ENCODE data around the gene FBXL19.
A peak's percentile ranks its signal among the peaks of the same experiment; 100 is the strongest.

FBXL19 gene

GRCh38 chr16:30967795-30968194 lies 44.4 kb downstream of the FBXL19 start:
- no peak for DNase-seq

GRCh38 chr16:30969246-30969842 lies 46.0 kb downstream of the FBXL19 start:
- DNase-seq, result no peak

DNA sequence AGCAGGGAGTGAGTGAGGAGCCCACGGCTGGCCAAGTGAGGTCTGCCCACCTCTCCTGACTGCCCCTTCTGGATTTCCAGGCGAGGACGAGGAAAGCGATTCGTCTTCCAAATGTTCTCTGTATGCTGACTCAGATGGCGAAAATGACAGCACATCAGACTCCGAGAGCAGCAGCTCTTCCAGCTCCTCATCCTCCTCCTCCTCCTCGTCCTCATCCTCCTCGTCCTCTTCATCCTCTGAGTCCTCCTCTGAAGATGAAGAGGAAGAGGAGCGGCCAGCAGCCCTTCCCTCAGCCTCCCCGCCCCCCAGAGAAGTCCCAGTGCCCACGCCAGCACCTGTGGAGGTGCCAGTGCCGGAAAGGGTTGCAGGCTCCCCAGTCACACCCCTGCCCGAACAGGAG lies 47.9 kb downstream of the FBXL19 start:
- no peak for DNase-seq

- DNase-seq, result no peak
Measured at GRCh38 chr16:30972872-30973271, 49.5 kb downstream of the FBXL19 start.

DNA sequence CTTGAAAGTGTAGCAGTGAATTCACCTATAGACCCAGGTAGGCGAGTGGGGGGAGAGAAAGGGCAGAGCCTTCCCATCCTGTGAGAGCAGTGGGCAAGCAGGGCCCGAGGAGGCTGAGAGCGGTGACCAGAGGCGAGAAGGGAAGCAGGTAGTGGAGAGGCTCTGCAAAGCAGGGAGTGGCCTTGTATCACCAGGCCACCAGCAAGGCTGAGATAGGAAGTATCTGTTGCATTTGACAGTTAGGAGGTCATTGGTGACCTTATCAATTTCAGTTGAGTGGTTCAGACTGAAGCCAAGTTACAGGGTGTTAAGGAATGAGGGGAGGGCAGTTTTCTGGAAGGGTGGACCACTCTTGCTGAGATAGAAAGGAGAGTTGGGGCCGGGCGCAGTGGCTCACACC lies 51.0 kb downstream of the FBXL19 start:
- DNase-seq, result no peak

DNA sequence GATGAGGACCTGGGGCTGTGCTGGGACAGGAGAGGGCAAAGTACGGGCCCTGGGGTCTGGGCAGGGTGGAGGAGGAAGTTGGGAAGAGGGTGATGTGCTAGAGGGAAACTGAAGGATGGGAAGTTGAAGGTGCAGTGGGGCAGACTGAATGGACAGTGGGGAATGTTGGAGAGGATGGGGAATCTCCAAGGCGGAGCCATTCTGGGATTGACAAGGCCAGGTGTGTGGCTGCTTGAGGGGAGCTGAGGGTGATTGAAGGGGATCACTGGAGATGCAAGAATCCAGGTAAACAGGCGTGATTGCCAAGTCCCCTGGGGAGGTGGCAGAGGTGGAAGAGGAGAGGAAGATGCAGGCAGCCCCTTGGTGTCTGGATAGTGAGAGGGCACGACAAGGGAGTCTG lies 53.1 kb downstream of the FBXL19 start:
- DNase-seq, result no peak

DNA sequence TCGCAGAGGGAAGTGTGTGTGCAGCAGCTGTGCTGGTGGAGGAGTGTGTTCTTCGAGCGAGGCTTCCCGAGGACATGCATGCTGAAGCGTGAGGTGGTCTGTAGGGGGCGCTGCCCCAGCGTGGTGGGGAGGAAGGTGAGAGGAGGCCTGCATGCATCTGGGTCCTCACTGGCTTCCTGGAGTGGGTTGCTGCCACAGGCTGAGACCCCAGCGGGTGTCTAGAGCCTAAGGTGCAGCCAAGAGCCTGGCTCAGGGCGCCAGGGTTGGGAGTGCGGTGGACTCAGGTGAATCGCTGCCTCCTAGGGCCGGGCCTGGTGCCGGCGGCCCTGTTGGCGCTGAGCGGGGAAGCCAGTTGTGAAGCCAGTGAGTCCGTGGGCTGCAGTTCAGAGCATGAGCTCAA lies 54.1 kb downstream of the FBXL19 start:
- DNase-seq, result peak; percentile 37

DNA sequence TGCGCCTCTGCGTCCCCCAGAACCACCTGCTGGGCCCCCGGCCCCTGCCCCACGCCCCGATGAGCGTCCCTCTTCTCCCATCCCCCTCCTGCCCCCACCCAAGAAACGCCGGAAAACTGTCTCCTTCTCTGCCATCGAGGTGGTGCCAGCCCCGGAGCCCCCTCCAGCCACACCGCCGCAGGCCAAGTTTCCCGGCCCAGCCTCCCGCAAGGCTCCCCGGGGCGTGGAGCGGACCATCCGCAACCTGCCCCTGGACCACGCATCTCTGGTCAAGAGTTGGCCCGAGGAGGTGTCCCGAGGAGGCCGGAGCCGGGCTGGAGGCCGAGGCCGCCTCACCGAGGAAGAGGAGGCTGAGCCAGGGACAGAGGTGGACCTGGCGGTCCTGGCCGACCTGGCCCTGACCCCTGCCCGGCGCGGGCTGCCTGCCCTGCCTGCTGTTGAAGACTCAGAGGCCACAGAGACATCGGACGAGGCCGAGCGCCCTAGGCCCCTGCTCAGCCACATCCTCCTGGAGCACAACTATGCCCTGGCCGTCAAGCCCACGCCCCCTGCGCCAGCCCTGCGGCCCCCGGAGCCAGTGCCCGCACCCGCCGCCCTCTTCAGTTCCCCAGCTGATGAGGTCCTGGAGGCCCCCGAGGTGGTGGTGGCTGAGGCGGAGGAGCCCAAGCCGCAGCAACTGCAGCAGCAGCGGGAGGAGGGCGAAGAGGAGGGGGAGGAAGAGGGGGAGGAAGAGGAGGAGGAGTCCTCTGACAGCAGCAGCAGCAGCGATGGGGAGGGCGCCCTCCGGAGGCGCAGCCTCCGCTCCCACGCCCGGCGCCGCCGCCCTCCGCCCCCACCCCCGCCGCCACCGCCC lies 56.0 kb downstream of the FBXL19 start:
- no peak for DNase-seq

DNA sequence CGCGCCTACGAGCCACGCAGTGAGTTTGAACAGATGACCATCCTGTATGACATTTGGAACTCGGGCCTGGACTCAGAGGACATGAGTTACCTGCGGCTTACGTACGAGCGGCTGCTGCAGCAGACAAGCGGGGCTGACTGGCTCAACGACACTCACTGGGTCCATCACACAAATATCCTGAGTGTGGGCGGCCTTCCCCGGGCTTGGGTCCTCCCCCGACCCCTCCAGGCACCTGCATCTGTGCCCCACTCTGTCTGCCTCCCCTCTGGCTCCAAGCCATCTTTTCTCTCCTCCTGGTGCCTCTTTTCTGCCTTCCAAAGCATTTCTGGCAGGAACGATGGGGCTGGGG lies 56.6 kb downstream of the FBXL19 start:
- no peak for DNase-seq

GRCh38 chr16:30980434-30980833 lies 57.1 kb downstream of the FBXL19 start:
- DNase-seq, result no peak

- no peak for DNase-seq
Measured at GRCh38 chr16:30980959-30981358, 57.6 kb downstream of the FBXL19 start.

DNA sequence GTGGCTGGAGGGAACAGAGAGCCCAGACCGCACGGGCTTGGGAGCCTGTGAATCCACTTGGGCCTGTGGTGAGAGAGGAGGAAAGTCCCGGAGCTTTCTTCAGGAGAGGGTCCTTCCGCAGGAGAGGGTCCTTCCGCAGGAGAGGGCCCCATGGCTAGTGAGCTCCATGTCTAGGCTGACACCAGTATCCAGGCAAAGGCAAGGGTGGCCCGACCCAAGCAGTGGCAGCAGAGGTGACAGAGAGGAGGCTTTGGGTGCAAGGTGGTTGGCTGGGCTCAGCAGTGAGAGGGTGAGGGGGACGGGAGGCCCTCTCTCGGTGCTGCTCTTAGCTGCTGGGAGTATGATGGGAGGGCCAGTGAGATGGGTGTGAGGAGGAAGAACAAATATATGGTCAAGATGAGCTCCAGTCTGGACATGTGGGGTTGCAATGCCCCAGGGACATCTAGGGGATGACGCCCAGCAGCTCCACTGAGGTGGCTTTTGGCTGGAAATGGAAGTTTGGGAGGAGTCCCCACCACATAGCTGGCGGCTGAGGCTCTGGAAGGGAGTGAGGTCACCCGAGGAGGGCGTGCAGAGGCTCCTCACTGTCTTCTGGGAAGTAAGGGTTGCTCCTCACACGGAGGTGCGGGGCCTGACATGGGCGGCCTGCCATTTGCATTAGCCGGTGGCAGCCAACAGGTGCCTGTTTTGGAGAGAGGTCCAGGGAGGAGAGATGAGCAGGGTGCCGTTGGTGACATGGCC lies 59.3 kb downstream of the FBXL19 start:
- DNase-seq, result no peak

DNA sequence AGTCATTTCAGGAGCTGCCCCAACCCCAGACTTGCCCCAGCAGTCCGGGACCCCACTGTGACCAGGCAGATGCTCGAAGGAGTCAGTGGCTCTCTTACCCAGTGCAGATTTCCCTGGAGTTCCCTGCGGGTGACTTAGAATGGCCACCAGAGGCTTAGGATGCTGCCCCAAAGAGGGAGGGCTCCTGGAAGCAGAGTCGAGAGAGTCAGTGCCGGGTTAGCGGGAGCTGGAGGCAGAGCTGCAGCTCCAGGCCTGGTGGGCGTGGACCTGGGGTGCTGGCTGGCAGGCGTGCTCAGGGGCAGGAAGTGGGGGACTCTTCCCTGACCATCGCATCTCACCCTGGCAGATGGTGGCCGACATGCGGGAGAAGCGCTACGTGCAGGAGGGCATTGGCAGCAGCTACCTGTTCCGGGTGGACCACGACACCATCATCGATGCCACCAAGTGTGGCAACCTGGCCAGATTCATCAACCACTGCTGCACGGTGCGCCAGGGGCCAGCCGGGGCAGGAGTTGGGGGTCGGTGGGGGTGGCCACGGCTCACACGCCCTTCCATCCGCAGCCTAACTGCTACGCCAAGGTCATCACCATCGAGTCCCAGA lies 60.0 kb downstream of the FBXL19 start:
- peak; percentile 13 for DNase-seq

- DNase-seq, result no peak
Measured at GRCh38 chr16:30983898-30984610, 60.7 kb downstream of the FBXL19 start.

DNA sequence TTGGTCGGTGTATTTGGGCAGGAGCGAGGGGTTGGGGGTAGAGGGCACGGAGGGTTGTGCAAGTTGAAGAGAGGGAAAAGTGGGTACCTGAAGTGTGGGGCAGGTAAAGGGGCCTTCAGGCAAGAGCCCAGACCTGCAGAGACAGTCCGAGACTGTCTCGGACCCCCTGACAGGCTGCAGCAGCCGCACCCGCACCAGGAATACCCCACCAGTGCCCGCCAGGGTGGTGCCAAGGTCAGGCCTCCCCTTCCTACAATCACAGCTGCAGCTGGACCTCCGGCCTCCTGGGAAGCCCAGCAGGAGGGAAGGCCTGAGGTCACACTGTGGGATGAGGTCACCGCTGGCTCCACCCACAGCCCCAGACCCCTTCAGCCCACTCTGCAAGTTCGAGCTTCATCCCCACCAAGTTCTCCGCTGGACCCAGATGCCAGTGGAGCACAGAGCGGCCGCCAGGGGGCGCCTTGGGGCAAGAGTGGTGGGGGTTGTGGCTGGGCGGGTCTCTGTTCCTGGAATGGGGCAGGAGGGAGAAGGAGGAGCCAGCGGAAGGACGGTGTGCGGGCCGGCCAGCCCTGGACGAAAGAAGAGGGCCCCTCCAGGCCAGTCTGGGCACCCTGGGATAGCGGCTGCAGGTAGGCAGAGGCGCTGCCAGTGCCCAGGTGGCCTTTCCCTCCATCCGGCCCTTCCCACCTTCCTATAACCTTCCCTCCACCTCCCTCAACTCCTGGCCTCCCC lies 61.5 kb downstream of the FBXL19 start, which contains the start of gene HSD3B7:
Gene HSD3B7, plus strand, starts transcription at position 539 of the 732 bp plus-strand sequence. CDS start 452 bp downstream, outside the sequence.
- DNase-seq, result peak; percentile 85

- peak; percentile 28 for DNase-seq
Measured at GRCh38 chr16:30985401-30986128, 62.2 kb downstream of the FBXL19 start.

GRCh38 chr16:30986129-30986991 lies 63.0 kb downstream of the FBXL19 start:
- no peak for DNase-seq

GRCh38 chr16:30987581-30988190 lies 64.3 kb downstream of the FBXL19 start:
- DNase-seq, result no peak

DNA sequence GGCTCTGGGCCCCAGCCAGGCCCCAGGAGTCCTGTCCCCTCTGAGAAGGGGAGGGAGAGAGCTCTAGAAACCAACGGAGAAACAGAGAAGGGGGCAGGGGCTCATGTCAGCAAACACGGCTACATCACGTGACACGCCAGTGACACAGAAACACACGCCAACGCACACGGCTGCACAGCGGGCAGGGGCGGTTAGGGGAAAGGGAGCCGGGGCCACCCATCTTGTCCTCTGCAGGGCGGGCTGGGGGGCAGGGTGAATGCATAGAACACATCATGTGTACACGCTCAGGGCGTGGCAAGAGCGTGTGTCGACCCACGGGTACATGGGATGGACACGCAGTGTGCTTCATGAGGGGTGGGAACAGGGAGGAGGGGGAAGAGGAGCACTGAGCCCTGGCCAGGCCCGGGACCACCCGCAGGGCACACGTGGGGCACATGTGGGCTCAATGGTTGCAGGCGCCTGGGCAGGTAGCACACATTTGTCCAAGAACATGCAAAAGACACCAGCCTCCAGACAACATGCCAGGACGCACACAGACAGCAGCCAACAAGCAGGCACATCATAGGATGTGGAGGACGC lies 66.2 kb downstream of the FBXL19 start:
- no peak for DNase-seq
